ES-I3 (cell line): Measurements from ENCODE around the gene ALKBH7.
"Not testable (repeated sequence)": the region's sequence is repeated elsewhere in the genome, so short reads cannot be mapped to it uniquely, and the experiment has no call there.

ENCODE experiments used
- H3K36me3 ChIP-seq: 2 replicates; pipeline ENCODE4 v1.6.1; 2013; ENCODE audit warnings: mild to moderate bottlenecking, low read length, control low read depth, moderate library complexity; ENCODE audit not compliant: insufficient read depth
- H3K4me1 ChIP-seq: 2 replicates; pipeline ENCODE4 v1.6.1; 2013; ENCODE audit warnings: mild to moderate bottlenecking, control low read depth, low read length; ENCODE audit not compliant: insufficient read depth
- H3K9ac ChIP-seq: 2 replicates; pipeline ENCODE4 v1.6.1; 2013; ENCODE audit warnings: low read depth, mild to moderate bottlenecking, low read length, moderate library complexity
- H3K9me3 ChIP-seq: 2 replicates; pipeline ENCODE4 v1.6.1; 2013; ENCODE audit warnings: mild to moderate bottlenecking, low read length, moderate library complexity; ENCODE audit not compliant: control insufficient read depth, insufficient read depth

Gene ALKBH7

DNA sequence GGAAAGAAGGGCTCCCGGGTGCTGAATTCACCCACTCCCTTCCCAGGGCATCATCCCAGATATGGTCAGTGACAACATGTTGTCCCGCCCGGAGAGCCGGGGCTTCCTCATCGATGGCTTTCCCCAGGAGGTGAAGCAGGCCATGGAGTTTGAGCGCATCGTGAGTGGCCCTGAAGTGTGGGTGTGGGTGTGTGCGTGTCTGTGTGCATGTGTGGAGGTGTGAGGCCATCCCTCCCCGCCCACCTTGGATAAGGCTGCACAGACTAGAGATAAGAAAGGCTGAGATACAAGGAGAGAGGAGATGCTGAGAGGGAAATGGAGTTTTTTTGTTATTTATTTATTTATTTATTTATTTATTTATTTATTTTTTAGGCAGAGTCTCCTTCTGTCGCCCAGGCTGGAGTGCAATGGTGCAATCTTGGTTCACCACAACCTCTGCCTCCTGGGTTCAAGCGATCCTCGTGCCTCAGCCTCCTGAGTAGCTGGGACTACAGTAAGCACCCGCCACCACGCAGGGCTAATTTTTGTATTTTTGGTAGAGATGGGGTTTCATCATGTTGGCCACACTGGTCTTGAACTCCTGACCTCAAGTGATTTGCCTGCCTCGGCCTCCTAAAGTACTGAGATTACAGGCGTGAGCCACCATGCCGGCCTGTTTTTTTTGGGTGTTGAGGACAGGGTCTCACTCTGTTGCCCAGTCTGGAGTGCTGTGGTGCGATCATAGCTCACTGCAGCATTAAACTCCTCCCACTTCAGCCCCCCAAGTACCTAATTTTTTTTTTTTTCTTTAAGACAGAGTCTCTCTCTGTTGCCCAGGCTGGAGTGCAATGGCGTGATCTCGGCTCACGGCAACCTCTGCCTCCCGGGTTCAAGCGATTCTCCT lies 27.7 kb downstream of the ALKBH7 start:
- not testable (repeated sequence) for H3K9ac ChIP-seq, H3K9me3 ChIP-seq, H3K4me1 ChIP-seq, H3K36me3 ChIP-seq

DNA sequence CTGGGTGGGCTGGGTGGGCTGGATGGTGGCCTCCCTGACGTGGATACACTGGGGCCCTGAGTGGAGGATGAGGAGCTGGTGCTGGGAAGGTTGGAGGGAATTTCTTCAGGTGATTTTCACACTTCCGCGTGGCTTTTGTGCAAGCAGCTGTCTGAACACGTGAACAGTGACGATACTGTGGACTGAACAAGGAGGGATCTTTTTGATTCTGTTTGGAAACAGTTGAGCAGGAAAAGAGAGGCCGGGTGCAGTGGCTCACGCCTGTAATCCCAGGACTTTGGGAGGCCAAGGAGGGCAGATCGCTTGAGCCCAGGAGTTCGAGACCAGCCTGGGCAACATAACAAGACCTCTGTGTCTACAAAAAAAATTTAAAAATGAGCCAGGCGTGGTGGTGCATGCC lies 29.5 kb downstream of the ALKBH7 start:
- no peaks in the 10 kb centered on the region for H3K9me3 ChIP-seq
- no peak overlapping the region for H3K9ac ChIP-seq
- H3K36me3 ChIP-seq, result no peaks in the 10 kb centered on the region
- no peaks in the 10 kb centered on the region for H3K4me1 ChIP-seq

DNA sequence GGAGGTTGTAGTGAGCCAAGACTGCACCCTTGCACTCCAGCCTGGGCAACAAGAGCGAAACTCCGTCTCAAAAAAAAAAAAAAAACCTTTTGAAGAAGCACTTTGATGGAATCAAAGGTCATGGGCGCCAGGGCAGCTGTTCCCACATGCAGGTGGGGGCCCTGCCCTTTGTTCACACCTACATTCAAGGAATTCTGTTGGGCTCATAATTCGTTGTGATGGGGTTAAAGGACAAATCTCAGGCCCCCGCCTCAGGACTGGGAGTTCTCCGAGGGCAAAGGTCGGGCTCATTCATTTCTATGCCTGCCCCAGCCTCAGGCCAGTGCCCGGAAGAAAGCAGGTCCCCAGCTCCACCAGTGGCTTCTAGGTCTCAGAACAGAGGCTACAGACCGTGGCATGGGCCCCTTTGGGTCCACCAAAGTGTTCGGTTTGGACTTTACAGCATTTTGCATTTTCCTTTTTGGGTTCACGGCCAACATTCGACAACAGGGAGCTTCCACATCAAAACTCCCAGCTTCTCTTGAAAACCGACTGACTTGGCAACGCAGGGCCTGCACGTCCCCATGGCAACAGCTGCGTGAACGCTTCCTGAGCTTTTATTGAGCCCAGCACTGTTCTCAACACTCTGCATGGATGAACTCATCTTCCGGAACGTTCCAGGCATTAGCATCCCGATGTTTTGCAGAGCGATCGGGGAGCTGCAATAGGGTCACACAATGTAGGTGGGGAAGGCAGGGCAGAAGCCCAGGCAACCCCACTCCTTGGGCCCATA lies 30.4 kb downstream of the ALKBH7 start:
- Histone ChIP-seq H3K4me1 (no peaks in the 10 kb centered on the region), H3K9me3 (no peaks in the 10 kb centered on the region), H3K36me3 (no peaks in the 10 kb centered on the region), H3K9ac (no peak overlapping the region)

DNA sequence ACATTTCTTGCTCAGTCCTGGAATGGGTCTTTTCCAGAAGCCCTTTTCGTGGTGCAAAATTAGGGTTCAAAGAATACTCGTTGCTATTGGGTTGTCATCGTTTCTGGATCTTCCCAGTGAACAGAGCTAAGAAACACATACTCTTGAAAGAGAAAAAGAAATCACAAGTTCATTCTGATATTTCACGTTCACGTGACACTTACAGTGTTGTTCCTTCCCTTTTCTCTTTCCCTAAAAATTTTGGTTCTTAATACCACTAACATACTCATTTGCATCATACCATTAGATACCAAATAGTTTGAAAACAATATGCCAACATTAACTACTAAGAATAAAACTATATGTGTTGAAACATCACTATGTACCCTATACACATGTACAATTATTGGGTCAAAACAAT lies 33.8 kb downstream of the ALKBH7 start:
- H3K36me3 ChIP-seq, result no peaks in the 10 kb centered on the region
- no peaks in the 10 kb centered on the region for H3K4me1 ChIP-seq
- no peaks in the 10 kb centered on the region for H3K9me3 ChIP-seq
- H3K9ac ChIP-seq, result no peak overlapping the region

DNA sequence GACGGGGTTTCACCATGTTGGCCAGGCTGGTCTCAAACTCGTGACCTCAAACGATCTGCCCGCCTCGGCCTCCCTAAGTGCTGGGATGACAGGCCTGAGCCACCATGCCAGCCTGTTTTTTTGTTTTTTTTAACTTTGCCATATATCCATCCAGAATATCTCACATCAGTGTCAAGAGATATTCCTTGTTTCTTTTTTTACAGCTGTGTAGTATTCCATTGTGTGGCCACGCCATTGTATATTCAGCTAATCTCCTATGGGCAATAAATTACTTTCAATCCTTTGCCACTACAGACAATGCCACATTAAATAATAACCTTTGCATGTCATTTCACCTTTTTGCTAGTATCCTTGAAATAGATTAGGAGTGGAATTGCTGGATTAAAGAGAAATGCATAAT lies 36.8 kb downstream of the ALKBH7 start:
- no peak overlapping the region for H3K9ac ChIP-seq
- no peaks in the 10 kb centered on the region for H3K36me3 ChIP-seq
- H3K4me1 ChIP-seq, result peaks cover 3% of the 10 kb centered on the region; the same call in 1 of the 2 replicates
- no peaks in the 10 kb centered on the region for H3K9me3 ChIP-seq

DNA sequence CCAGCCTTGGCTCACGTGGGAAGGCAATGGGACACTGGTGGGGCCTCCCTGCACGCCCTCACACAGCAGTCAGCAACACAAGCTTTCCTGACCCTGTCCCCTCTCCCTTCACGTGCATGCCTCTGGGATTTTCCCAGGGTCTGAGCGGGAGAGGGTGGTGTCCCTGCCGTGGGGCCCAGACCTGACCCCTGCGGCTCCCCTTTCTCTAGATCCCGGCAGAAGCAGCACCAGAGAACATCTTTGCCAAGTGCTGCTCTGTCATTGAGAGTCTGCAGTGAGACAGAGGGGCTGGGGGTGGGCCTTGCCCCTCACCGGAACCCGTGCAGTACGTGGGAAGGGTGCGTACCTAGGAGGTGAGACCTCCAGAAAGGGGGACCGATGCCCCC lies 39.5 kb downstream of the ALKBH7 start:
- Histone ChIP-seq H3K9me3 (no peaks in the 10 kb centered on the region), H3K9ac (no peak overlapping the region), H3K36me3 (peaks cover 12% of the 10 kb centered on the region; the same call in 1 of the 2 replicates), H3K4me1 (peaks cover 3% of the 10 kb centered on the region; the same call in 1 of the 2 replicates)

DNA sequence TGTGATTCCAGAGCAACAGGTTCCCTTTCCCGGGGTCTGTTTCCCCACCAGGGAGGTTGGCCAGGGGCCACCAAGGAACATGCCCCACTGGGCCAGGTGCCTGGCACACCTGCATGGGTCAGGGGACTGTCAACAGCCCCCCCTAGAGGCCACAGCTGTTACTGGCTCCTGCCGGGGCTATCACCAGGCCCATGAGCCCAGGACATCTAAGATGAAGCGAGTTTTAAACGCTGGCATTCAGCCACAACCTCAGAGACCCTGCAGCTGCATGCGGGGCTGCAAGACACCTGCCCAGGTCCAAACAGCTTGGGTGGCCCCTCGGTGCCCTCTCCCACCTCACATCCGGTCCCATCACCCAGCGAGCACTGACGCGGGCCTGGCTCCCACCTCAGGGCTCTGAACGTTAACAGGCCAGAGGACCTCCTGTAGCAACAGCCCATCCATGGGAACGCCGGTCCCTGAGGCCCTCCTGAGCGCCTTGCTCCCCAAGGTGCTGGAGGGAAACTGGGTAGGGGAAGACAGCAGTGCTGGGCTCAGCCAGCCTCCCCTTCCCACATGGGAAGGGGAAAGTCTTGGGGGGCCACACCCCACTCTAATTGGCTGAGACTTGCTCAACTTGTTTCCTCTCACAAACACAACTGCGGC lies 40.0 kb downstream of the ALKBH7 start:
- peaks cover 3% of the 10 kb centered on the region; the same call in 1 of the 2 replicates for H3K4me1 ChIP-seq
- H3K9ac ChIP-seq, result no peak overlapping the region
- peaks cover 16% of the 10 kb centered on the region for H3K36me3 ChIP-seq
- H3K9me3 ChIP-seq, result no peaks in the 10 kb centered on the region

DNA sequence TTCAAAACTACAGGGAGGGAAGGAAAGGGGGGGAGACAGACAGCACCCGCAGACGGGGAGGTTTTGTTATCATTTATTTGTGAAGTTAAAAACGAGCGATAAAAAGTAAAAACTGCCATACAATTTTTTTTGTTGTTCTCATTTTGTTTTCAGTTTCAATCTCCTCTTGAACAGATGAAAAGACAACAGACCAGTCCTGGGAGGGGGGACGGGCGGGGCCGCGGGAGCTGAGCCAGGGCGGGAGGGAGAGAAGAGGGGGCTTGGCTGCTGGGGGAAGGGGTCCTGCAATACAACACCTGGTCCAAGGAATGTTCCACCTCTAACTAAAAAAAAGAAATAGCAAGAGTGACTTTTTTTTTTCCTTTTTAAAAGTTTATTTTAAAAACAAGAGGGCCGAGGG lies 40.7 kb downstream of the ALKBH7 start:
- Histone ChIP-seq H3K9ac (no peak overlapping the region), H3K9me3 (no peaks in the 10 kb centered on the region), H3K4me1 (peaks cover 3% of the 10 kb centered on the region; the same call in 1 of the 2 replicates), H3K36me3 (peaks cover 17% of the 10 kb centered on the region)

DNA sequence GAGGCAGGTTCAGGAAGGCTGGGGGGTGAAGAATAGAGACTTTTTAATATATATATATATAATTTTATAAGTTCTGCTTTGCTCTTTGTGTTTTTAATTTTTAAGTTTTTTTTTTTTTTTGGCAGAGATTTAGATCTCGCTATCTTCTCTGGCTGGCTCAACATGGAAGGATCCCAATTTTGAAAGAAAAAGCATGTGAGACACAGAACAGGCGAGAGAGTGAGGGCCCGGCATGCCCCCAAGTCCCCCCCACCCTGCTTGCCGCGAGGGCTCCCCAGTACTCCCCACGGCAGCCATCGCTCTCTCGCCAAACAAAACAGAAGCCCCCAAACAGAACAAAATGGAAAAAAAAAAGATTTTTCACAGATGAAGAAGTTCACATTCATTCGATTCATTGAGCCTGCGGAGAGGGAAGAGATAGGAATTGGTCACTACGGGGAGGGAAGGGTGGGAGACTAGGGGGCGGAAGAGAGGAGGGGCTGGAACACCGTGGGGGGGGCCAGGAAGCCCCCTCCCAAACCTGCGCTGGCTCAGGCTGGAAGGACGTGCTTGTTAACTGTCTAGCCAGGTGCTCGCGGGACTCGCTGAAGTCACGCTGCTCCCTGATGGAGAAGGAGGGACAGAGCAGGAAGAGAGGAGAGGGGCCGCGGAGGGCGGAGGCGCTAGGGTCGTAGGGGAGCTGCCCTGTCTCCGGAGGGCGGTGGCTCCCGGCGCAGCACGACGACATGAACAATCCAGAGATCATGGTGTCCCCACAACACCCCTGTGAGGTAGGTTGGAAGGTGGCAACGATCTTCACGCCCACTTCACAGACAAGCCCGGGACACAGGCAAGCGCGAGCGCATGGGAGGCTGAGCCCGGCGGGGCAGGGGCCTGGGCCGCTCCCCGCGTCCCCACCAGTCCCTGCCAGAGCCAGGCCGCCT lies 41.4 kb downstream of the ALKBH7 start:
- Histone ChIP-seq H3K36me3 (peaks cover 17% of the 10 kb centered on the region), H3K9ac (no peak overlapping the region), H3K9me3 (no peaks in the 10 kb centered on the region), H3K4me1 (peaks cover 3% of the 10 kb centered on the region; the same call in 1 of the 2 replicates)

DNA sequence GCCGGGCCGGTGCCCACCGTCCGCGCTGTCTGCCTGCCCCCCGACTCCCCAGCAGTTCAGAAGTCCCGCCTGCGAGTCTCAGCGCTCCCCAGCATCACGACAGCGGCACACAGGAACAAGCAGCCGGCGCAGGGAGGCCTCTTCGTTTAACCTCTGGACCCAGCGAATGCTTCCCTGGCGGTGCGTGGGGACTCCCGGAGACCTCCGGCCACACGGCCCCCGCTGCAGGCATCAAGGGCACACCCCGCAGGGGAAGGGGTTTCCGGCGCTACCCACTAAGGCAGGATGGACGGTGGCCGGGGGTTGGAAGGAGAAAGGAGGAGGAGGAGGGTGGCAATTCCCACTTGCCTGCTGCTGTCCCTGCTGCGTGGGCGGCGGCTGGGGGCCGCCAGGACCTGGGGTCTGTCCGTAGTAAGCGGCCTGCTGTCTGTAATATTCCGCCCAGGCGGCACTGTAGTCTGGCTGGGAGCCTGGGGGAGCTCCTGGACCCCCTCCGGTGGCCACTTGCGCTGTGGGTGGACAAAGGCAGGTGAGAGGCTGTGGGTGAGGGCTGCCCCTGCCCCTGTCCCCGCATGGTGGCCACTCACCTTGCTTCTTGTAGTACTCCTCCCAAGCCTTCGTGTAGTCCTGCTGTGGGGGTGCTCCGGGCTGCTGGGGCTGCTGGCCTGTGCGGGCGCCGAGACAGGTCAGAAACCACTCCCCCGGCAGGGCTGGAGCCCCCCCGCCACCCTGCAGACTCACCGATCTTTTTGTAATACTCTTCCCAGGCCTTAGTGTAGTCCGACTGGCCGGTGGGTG lies 42.4 kb downstream of the ALKBH7 start:
- Histone ChIP-seq H3K9me3 (no peaks in the 10 kb centered on the region), H3K4me1 (peaks cover 3% of the 10 kb centered on the region; the same call in 1 of the 2 replicates), H3K36me3 (peaks cover 24% of the 10 kb centered on the region), H3K9ac (no peak overlapping the region)

DNA sequence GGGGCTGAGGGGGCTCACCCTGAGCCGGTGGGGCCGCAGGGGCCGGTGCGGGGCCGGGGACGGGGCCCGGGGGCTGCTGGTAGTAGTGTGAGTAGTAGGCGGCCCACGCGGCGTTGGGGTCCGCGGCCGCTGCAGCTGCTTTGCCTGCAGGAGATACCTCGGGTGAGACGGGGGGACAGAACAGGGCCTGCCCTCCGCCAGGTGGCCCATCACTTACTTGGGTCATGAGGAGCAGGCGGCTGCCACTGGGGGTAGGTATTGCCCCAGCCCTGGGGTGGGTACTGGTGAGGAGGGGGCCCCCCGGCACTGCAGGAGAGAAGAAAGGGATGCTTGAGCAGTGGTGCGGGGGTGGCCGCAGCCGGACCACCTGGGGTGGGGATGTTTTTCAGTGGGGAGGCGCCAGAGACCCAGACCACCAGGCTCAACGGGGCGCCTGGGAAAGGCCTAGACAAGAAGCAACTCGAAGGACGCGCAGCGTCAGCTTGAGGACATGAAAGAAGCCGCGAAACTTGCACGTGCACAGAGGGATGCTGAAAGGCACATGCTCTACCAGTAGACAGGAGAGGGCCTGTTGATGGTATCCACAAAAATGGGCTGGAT lies 43.1 kb downstream of the ALKBH7 start:
- H3K36me3 ChIP-seq, result peaks cover 28% of the 10 kb centered on the region
- H3K4me1 ChIP-seq, result peaks cover 3% of the 10 kb centered on the region; the same call in 1 of the 2 replicates

DNA sequence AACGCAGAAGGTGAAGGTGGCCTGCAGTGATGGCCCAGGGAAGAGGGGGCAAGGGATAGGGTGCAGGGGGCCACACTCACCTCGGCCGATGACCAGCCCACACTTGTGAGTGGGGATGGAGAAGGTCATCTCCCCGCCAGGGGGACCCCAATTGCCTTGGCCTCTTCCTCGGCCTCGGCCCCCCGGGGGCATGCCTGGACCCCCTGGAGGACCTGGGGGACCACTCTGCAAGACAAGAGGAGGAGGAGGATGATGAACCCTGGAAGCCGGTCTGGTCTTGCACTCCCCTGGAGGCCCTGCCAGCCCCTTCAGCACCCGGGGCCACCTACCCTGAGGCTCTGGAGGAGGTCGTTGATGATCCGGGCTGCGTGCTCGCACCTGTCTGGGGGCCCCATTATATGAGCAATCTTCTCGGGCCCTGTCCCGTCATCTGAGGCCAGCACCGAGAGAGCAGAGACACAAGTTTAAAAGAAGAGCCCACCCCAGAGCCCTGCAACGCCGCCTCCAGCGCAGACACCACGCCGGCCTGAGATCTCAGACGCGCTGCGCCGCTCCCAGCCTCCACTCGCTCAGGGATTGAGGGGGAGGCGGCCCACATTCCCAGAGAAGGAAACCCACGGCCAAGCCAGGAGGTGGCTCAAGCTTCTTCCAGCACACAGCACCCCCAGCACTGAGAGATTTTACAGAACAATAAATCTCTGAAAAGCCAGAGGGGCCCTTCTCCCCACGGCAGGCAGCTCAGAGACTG lies 44.2 kb downstream of the ALKBH7 start:
- Histone ChIP-seq H3K9ac (no peak overlapping the region), H3K9me3 (no peaks in the 10 kb centered on the region), H3K36me3 (peaks cover 28% of the 10 kb centered on the region), H3K4me1 (peaks cover 3% of the 10 kb centered on the region; the same call in 1 of the 2 replicates)

More for the DNA sequence above, 43.1 kb downstream of the ALKBH7 start:
- H3K9me3 ChIP-seq, result no peaks in the 10 kb centered on the region
- H3K9ac ChIP-seq, result no peak overlapping the region
